T-helper 1 cell treated with Interleukin-12 subunit alpha and Interleukin-12 subunit beta and Interleukin-4 antibody, amounts not matched to agents 30 μg/mL and 1 μg/mL, for 36 hours (primary cell): Measurements from ENCODE around the gene VPS35L.
"Not testable (repeated sequence)": the region's sequence is repeated elsewhere in the genome, so short reads cannot be mapped to it uniquely, and the experiment has no call there.

ENCODE experiments used
- H3K27ac Mint-ChIP-seq: one replicate; pipeline ENCODE4 v1.8.0; 2021; ENCODE audit warnings: mild to moderate bottlenecking, mixed read lengths
- H3K27me3 Mint-ChIP-seq: one replicate; pipeline ENCODE4 v1.8.0; 2021; ENCODE audit warnings: low read depth, mixed read lengths
- H3K36me3 Mint-ChIP-seq: one replicate; pipeline ENCODE4 v1.8.0; 2021; ENCODE audit warnings: low read depth, mixed read lengths
- H3K4me1 Mint-ChIP-seq: one replicate; pipeline ENCODE4 v1.8.0; 2021; ENCODE audit warnings: low read depth, mixed read lengths
- H3K4me3 Mint-ChIP-seq: one replicate; pipeline ENCODE4 v1.8.0; 2021; ENCODE audit warnings: mild to moderate bottlenecking, moderate library complexity, mixed read lengths
- H3K9me3 Mint-ChIP-seq: one replicate; pipeline ENCODE4 v1.8.0; 2021; ENCODE audit warnings: mixed read lengths

Gene VPS35L

GRCh38 chr16:19666477-19666876, 111.0 kb downstream of the VPS35L start:
- Mint-ChIP-seq H3K4me1 (no peaks in the 10 kb centered on the region), H3K27ac (no peak overlapping the region), H3K27me3 (no peaks in the 10 kb centered on the region), H3K36me3 (peaks cover 31% of the 10 kb centered on the region), H3K4me3 (no peak overlapping the region), H3K9me3 (peaks cover 13% of the 10 kb centered on the region)

GRCh38 chr16:19672378-19672777, 116.9 kb downstream of the VPS35L start:
- Mint-ChIP-seq H3K27me3 (no peaks in the 10 kb centered on the region), H3K36me3 (peaks cover 10% of the 10 kb centered on the region)

GRCh38 chr16:19674485-19674884, 119.0 kb downstream of the VPS35L start:
- H3K27ac Mint-ChIP-seq: no peak overlapping the region
- H3K36me3 Mint-ChIP-seq: peaks cover 4% of the 10 kb centered on the region

More at GRCh38 chr16:19672378-19672777, 116.9 kb downstream of the VPS35L start:
- Mint-ChIP-seq H3K4me1 (no peaks in the 10 kb centered on the region), H3K9me3 (no peaks in the 10 kb centered on the region), H3K27ac (no peak overlapping the region), H3K4me3 (no peak overlapping the region)

GRCh38 chr16:19677402-19677801, 121.9 kb downstream of the VPS35L start:
- Mint-ChIP-seq H3K27ac (no peak overlapping the region), H3K27me3 (no peaks in the 10 kb centered on the region), H3K9me3 (no peaks in the 10 kb centered on the region), H3K4me3 (no peak overlapping the region), H3K36me3 (peaks cover 4% of the 10 kb centered on the region), H3K4me1 (no peaks in the 10 kb centered on the region)

More at GRCh38 chr16:19674485-19674884, 119.0 kb downstream of the VPS35L start:
- Mint-ChIP-seq H3K9me3 (no peaks in the 10 kb centered on the region), H3K4me3 (no peak overlapping the region), H3K4me1 (no peaks in the 10 kb centered on the region), H3K27me3 (no peaks in the 10 kb centered on the region)

- H3K4me3 Mint-ChIP-seq: no peak overlapping the region
- H3K27ac Mint-ChIP-seq: no peak overlapping the region
- H3K36me3 Mint-ChIP-seq: peaks cover 13% of the 10 kb centered on the region
- peaks cover 4% of the 10 kb centered on the region for H3K9me3 Mint-ChIP-seq
- no peaks in the 10 kb centered on the region for H3K4me1 Mint-ChIP-seq
- no peaks in the 10 kb centered on the region for H3K27me3 Mint-ChIP-seq
Measured at GRCh38 chr16:19678804-19679203, 123.3 kb downstream of the VPS35L start.

- H3K4me3 Mint-ChIP-seq, H3K27ac Mint-ChIP-seq, H3K4me1 Mint-ChIP-seq, H3K9me3 Mint-ChIP-seq, H3K27me3 Mint-ChIP-seq: not testable (repeated sequence)
- peaks cover 16% of the 10 kb centered on the region for H3K36me3 Mint-ChIP-seq
Measured at GRCh38 chr16:19679281-19679680, 123.8 kb downstream of the VPS35L start.

GRCh38 chr16:19680881-19681340, 125.4 kb downstream of the VPS35L start:
- no peak overlapping the region for H3K4me3 Mint-ChIP-seq
- no peak overlapping the region for H3K27ac Mint-ChIP-seq
- no peaks in the 10 kb centered on the region for H3K27me3 Mint-ChIP-seq
- H3K4me1 Mint-ChIP-seq: no peaks in the 10 kb centered on the region
- peaks cover 9% of the 10 kb centered on the region for H3K9me3 Mint-ChIP-seq
- peaks cover 27% of the 10 kb centered on the region for H3K36me3 Mint-ChIP-seq

GRCh38 chr16:19681637-19682036, 126.1 kb downstream of the VPS35L start:
- Mint-ChIP-seq H3K36me3 (peaks cover 29% of the 10 kb centered on the region), H3K4me3 (no peak overlapping the region), H3K9me3 (peaks cover 9% of the 10 kb centered on the region), H3K4me1 (no peaks in the 10 kb centered on the region), H3K27ac (no peak overlapping the region), H3K27me3 (no peaks in the 10 kb centered on the region)

GRCh38 chr16:19683453-19684236, 128.1 kb downstream of the VPS35L start:
- H3K27ac Mint-ChIP-seq: no peak overlapping the region
- peaks cover 9% of the 10 kb centered on the region for H3K9me3 Mint-ChIP-seq
- no peaks in the 10 kb centered on the region for H3K27me3 Mint-ChIP-seq
- peaks cover 5% of the 10 kb centered on the region for H3K4me1 Mint-ChIP-seq
- no peak overlapping the region for H3K4me3 Mint-ChIP-seq
- peaks cover 33% of the 10 kb centered on the region for H3K36me3 Mint-ChIP-seq

GRCh38 chr16:19685176-19685575, 129.7 kb downstream of the VPS35L start:
- Mint-ChIP-seq H3K4me1 (peaks cover 16% of the 10 kb centered on the region), H3K27ac (no peak overlapping the region), H3K9me3 (peaks cover 9% of the 10 kb centered on the region), H3K36me3 (peaks cover 34% of the 10 kb centered on the region), H3K27me3 (no peaks in the 10 kb centered on the region), H3K4me3 (no peak overlapping the region)

GRCh38 chr16:19687279-19687678, 131.8 kb downstream of the VPS35L start:
- Mint-ChIP-seq H3K27ac (no peak overlapping the region), H3K4me1 (peaks cover 16% of the 10 kb centered on the region), H3K27me3 (no peaks in the 10 kb centered on the region), H3K36me3 (peaks cover 34% of the 10 kb centered on the region), H3K4me3 (no peak overlapping the region), H3K9me3 (peaks cover 9% of the 10 kb centered on the region)

GRCh38 chr16:19688396-19689024, 133.0 kb downstream of the VPS35L start:
- peaks cover 33% of the 10 kb centered on the region for H3K36me3 Mint-ChIP-seq
- no peaks in the 10 kb centered on the region for H3K27me3 Mint-ChIP-seq
- H3K9me3 Mint-ChIP-seq: peaks cover 7% of the 10 kb centered on the region
- no peak overlapping the region for H3K4me3 Mint-ChIP-seq
- H3K27ac Mint-ChIP-seq: peak overlapping the region; percentile 3
- H3K4me1 Mint-ChIP-seq: peaks cover 16% of the 10 kb centered on the region

GRCh38 chr16:19689342-19689741, 133.8 kb downstream of the VPS35L start:
- Mint-ChIP-seq H3K4me1 (peaks cover 16% of the 10 kb centered on the region), H3K27me3 (no peaks in the 10 kb centered on the region), H3K27ac (peak overlapping the region; percentile 6), H3K4me3 (no peak overlapping the region), H3K9me3 (peaks cover 5% of the 10 kb centered on the region), H3K36me3 (peaks cover 26% of the 10 kb centered on the region)

- Mint-ChIP-seq H3K27me3 (no peaks in the 10 kb centered on the region), H3K36me3 (peaks cover 20% of the 10 kb centered on the region), H3K27ac (no peak overlapping the region), H3K9me3 (peaks cover 3% of the 10 kb centered on the region), H3K4me3 (peak overlapping the region; percentile 23), H3K4me1 (peaks cover 16% of the 10 kb centered on the region)
Measured at GRCh38 chr16:19690196-19690595, 134.7 kb downstream of the VPS35L start.

- Mint-ChIP-seq H3K27ac (no peak overlapping the region), H3K36me3 (peaks cover 11% of the 10 kb centered on the region), H3K4me3 (no peak overlapping the region), H3K27me3 (no peaks in the 10 kb centered on the region), H3K9me3 (no peaks in the 10 kb centered on the region), H3K4me1 (peaks cover 21% of the 10 kb centered on the region)
Measured at GRCh38 chr16:19691161-19691711, 135.7 kb downstream of the VPS35L start.
